BJ (cell line): ENCODE data around the gene FSTL4. TPM values are rescaled to one million over a fixed set of nuclear protein-coding genes. Genes with fewer than 3 reads are reported as not detected.

Experiments used
- CTCF ChIA-PET: fragments of 350-600 bp; formaldehyde crosslinking; extraction: SDS; loops from one replicate; lab custom pipeline; 2021; ENCODE audit warnings: antibody characterized with exemption, inconsistent platforms; lab: Yijun Ruan, JAX
- POLR2A ChIA-PET: fragments of 300-600 bp; sonication (Branson Sonifier 250); formaldehyde crosslinking; extraction: SDS; loops from one replicate; lab custom pipeline; 2021; ENCODE audit warnings: antibody characterized with exemption; lab: Charles Lee
- DNase-seq: peaks from one replicate; pipeline ENCODE4 v3.0.0-alpha.2; 2011; ENCODE audit warnings: low read depth
- H3K27me3 ChIP-seq: 2 replicates; pipeline ENCODE4 v1.6.0; 2011; ENCODE audit warnings: low read length; ENCODE audit not compliant: control insufficient read depth, insufficient read depth
- H3K36me3 ChIP-seq: 2 replicates; pipeline ENCODE4 v1.5.1; 2011; ENCODE audit warnings: low read length; ENCODE audit not compliant: control insufficient read depth, insufficient read depth
- H3K4me3 ChIP-seq: 2 replicates; pipeline ENCODE4 v1.5.1; 2011; ENCODE audit warnings: low read depth, mild to moderate bottlenecking, control low read depth, low read length
- polyA plus RNA-seq: library from polyadenylated mRNA; depleted of rRNA; stranded (reverse); fragments of >200 nt; gene quantifications from 2 replicates; pipeline ENCODE4 v1.2.3, GENCODE V29; 2011
- TF ChIP-seq, protein P1 (sequence below): IDR thresholded peaks from 2 replicates; pipeline ENCODE4 v1.5.1; 2011; ENCODE audit warnings: low read depth, mild to moderate bottlenecking, control low read depth, inconsistent platforms, low read length, moderate library complexity; ENCODE audit not compliant: insufficient read depth

The FSTL4 gene
- polyA plus RNA-seq, 1 experiment = not detected

DNA sequence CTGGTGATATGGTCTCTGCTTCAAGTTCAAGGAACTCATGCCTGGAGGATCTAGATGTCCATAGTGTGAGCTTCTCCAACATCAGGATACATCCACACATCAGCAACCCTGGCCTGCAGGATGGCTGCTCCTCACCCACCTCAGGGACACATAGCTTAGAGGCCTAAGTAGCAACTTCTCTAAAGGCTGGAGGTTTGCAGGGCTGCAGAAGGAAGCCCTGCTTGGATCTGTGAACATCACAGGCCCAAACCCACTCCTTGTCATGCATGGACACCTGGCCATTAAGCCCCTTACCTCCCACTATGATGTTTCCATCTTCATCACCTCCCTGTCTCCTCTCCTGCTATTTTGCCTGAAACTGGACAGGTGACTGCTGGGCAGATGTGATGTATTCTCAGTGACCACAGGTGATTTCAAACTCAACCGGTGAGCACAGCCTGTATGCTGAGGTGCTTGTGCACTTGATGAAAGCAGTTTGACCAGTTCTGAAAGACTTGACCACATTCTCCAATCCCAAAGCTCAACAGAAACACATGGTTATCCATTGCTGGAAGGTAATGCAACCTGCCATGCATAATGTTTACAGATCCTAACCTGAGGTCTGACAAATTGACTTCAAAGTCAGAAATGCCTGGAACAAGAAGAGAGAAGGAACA is 205.2 kb downstream of the FSTL4 start:
- TF ChIP-seq, protein P1, sequence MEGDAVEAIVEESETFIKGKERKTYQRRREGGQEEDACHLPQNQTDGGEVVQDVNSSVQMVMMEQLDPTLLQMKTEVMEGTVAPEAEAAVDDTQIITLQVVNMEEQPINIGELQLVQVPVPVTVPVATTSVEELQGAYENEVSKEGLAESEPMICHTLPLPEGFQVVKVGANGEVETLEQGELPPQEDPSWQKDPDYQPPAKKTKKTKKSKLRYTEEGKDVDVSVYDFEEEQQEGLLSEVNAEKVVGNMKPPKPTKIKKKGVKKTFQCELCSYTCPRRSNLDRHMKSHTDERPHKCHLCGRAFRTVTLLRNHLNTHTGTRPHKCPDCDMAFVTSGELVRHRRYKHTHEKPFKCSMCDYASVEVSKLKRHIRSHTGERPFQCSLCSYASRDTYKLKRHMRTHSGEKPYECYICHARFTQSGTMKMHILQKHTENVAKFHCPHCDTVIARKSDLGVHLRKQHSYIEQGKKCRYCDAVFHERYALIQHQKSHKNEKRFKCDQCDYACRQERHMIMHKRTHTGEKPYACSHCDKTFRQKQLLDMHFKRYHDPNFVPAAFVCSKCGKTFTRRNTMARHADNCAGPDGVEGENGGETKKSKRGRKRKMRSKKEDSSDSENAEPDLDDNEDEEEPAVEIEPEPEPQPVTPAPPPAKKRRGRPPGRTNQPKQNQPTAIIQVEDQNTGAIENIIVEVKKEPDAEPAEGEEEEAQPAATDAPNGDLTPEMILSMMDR = no peak
- no peak for DNase-seq
- ChIA-PET CTCF (interaction anchor here (1.0 kb wide), 2 partner anchors 9 to 18 kb away, joined by 3 to 4 read pairs; no protein-coding TSS in a partner anchor), POLR2A (no interaction called here)
- Histone ChIP-seq H3K4me3 (no peak overlapping the region), H3K27me3 (no peaks in the 10 kb centered on the region), H3K36me3 (no peaks in the 10 kb centered on the region)

DNA sequence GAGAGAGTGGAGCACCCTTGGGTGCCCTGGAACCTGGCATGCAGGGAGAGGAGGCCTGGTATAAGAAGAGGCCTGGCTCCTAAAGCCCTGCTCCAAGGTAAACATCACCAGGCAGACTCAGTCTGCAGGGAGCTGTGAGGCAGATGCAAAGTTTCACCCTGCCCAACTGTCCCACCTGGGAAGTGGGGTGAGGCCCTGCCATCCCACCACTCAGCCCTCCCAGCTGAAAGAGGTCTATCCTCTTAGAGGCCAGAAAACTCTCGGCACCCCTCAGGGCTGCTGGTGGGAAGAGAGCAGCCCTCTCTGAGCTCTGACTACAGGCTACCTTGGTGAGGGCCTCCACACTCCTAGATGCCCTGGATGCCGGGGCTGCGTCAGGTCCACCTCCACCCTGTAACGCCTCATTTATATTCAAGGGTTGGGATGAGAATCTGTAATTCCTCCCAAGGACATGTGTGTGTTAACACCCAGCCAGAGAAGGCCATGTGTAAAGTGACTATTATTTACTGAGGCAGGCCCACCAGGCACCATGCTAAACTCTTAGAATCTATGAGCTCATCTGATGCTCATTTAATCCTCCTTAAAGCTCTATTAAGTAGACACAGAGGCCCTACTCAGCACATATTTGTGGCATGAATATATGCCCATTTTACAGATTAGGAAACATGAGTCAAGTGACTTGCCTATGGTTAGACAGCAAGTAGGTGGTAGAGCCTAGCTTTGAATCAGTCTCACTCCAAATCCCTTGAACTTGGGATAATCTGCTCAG is 205.9 kb downstream of the FSTL4 start:
- POLR2A ChIA-PET = no interaction called here
- TF ChIP-seq, protein P1 = no peak
- Histone ChIP-seq H3K27me3 (no peaks in the 10 kb centered on the region), H3K36me3 (no peaks in the 10 kb centered on the region), H3K4me3 (no peak overlapping the region)
- CTCF ChIA-PET = interaction anchor here (1.0 kb wide), 1 partner anchor 19 kb away, joined by 4 read pairs; no protein-coding TSS in a partner anchor
- no peak for DNase-seq

DNA sequence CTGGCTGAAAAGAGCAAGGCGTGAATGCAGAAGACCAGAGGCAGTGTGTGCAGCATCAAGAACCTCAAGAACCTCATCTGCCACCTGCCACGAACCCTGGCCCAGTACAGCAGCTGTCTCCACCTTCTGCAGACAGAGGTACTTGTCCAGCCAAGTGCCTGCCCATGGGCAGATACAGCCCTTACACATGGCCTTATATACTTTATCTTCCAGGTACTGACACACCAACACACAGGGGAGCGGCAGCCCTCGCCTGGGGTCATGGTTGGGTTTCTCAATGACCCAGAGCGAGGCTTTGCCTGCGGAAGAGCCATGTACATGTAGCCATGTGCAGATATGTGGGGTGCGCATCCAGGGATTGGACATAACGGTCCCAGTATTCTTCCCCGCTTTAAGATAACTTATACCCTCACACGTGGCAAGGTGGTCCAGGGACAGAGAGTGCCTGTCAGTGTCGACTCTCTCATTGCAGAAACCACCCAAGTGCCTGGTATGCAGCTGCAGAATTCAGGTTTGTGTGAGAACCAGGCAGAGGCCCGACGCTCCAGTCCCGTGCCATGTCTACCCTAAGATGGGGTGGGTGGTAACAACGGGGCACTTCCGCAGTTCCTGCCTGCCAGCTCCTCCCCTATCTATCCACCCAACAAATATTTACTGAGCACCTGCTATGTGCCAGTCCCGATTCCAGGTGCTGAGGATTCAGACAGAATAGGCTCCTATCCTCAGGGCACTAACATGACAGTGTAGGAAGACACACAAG is 206.9 kb downstream of the FSTL4 start:
- H3K27me3 ChIP-seq = no peaks in the 10 kb centered on the region
- CTCF ChIA-PET = interaction anchor here (1.0 kb wide), 1 partner anchor 20 kb away, joined by 4 read pairs; no protein-coding TSS in a partner anchor
- TF ChIP-seq, protein P1 = no peak
- DNase-seq = no peak
- H3K36me3 ChIP-seq = no peaks in the 10 kb centered on the region
- H3K4me3 ChIP-seq = no peak overlapping the region
- POLR2A ChIA-PET = no interaction called here

DNA sequence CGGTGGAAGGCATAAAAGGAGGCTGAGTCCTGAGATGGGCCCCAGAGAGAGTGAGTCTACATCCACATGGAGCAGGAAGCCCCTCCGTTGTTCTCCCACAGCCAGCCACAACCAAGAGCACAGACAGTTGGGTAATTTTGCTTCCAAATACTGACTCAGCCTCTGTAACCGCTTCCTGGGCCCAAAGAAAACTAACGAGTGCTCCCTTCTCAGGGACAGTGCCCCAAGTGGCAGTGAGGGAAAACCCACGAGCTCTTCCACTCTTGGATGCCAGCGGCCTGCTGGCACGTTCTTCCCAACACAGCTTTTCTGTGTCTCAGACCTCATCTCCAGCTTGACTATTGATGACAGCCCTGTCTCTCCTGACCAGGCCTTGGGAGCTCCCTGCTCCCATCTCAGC is 207.6 kb downstream of the FSTL4 start:
- no peaks in the 10 kb centered on the region for H3K36me3 ChIP-seq
- no peak overlapping the region for H3K4me3 ChIP-seq
- ChIA-PET POLR2A (no interaction called here), CTCF (no interaction called here)
- DNase-seq = no peak
- no peaks in the 10 kb centered on the region for H3K27me3 ChIP-seq
- TF ChIP-seq, protein P1 = no peak
